ENCODE data around the gene CYP3A4.
"Not testable (repeated sequence)": the region's sequence is repeated elsewhere in the genome, so short reads cannot be mapped to it uniquely, and the experiment has no call there.

CYP3A4 gene

GRCh38 chr7:99784007-99784406 lies at the start of gene CYP3A4:
CYP3A4 (minus strand) TSS chr7:99784184; CDS start chr7:99784081, 103 bp downstream.
- no peak for DNase-seq

DNA sequence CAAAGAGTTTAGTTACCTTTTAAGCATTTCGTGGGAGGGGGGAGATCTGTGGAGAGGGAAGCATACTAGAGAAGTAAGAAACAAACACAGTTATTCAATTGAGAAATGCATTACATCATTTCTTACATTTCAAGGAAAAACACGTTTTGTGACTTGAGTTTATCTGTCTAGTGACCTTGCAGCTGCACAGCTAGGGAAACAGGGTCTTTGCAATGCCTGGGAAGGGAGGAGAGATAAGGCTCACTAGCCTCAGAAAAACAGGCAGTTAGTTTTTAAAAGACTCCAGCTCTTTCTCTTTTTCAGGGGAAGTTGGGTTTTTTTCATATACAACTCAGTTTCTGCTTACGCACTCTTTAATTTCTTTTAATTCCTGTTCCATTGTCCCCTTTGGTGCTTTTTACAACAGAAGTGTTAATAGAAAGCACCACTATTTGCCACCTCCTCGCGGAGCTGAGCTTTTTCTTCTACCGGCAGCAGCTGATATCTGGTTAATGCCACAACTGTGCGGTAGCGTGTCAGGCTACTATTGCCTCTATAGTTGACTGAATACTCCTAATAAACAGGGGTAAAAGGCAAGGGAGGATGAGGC lies 49.4 kb upstream of the CYP3A4 start:
- DNase-seq, result no peak

GRCh38 chr7:99831595-99831994 lies 47.6 kb upstream of the CYP3A4 start:
- DNase-seq, result no peak

GRCh38 chr7:99829524-99830160 lies 45.7 kb upstream of the CYP3A4 start:
- no peak for DNase-seq

DNA sequence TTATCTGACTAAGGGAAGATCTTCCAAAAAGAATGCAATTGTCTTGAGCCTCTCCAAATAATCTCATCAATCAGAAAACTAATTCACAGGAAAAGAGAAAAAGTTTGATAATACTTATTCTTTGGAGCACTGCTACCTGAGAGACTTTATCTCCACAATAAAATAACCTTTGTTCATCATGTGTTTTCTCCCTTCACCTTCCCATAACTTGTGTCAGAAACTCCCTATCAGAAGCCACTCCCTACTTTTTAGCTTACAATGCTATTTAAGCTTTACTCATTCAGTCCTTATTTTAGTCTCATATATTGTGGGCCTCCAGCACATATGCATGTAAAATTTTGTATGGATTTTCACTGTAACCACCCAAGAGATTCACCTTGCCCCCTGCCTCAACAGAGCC lies 44.8 kb upstream of the CYP3A4 start:
- DNase-seq, result no peak

DNA sequence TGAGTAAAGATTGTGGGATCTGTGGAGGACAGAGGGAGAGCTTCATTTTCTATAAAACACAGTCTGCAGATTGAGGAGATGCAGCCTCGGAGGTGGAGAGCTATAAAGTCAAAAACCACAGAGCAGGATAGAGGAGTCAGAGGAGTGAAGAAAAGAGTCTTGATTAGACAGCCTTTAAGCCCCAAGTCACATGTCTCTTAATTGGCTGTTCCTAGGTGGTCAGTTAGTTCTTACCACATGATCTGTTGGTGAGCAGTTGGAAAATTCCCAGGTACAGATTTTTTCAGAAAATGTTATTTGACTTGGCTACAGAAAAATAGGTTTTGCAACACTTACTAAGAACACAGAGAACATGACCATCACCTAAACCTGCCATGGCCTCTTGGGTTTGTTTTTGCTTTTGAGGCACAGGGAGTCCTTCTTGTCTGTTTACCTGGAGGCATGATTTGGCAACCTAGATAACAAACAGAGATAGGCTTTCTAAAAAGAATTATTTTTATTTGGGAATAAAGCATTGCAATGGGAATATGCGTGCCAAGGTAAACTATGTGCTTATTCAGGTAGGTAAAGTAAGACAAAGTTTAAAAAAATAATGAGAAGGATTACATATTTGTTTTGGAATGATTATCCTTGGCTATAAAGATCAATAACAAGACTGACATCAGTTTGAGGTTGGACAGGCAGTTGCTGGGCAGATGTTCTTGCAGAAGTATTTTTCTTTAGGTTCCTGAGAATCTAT lies 43.2 kb upstream of the CYP3A4 start:
- DNase-seq, result no peak

- DNase-seq, result no peak
Measured at GRCh38 chr7:99825873-99826272, 41.9 kb upstream of the CYP3A4 start.

GRCh38 chr7:99825452-99825851 lies 41.5 kb upstream of the CYP3A4 start:
- DNase-seq, result no peak

GRCh38 chr7:99824091-99824490 lies 40.1 kb upstream of the CYP3A4 start:
- no peak for DNase-seq

DNA sequence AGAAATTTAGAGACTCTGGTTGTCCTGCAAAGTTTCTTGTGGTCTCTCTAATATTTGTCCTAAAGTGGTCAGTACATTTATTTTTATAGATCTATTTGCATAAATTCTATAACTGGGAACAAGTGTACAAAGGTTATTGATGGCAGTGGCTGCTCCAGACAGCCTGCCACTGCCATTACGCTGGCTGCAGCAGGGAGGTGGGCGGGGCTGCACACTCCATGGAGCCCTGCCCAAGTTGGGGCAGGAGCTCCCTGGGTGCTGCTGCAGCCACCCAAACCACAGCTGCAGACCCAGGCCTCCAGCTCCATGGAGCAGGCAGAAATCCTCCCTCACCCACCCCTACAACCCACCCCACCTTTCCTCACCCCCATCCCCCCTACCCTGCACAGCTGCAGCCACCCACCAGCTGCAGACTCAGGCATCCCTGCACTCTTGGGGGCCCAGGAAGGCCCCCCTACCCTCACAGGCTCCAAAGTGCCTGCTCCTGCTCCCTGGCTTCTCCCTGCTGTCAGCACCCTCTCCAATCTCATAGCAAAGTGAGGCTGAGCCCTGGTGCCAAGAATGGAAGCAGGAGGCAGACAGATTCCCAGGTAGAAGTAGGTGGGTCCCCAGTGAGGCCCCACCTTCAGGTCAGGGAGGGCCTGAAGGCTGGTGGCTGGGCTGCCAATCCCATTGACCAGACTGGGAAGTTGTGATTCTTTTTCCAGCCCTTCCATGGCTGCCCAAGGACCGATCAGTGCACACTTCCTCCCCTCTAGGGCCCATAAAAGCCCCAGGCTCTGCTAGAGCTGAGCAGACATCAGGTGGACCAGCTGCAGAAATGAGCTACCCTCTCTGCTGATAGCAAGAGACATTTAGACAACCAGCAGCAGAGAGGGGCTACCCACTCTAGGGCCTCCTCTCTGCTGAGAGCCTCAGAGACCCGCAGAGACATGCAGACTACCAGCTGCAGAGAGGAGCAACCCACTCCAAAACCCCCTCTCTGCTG lies 39.0 kb upstream of the CYP3A4 start:
- no peak for DNase-seq

- no peak for DNase-seq
Measured at GRCh38 chr7:99820408-99821027, 36.5 kb upstream of the CYP3A4 start.

DNA sequence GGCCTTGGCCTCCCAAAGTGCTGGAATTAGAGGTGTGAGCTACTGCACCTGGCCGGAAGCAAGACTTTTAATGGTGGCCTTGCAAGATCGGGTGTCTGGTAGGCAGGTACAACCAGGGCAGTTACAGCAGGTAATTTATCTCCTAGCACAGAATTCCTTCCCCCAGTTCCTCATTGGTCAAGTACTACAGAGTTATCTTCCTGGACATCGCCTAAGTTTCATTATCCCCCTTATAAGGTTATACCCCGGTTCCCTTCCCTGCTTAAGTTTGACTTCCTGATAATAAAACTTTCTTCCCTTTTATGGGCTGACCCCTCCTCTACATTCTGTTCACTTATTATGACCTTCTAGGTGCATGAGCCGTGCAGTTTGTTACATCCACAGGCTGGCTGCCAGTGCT lies 24.8 kb upstream of the CYP3A4 start:
- no peak for DNase-seq

GRCh38 chr7:99806839-99807478 lies 23.0 kb upstream of the CYP3A4 start:
- no peak for DNase-seq

DNA sequence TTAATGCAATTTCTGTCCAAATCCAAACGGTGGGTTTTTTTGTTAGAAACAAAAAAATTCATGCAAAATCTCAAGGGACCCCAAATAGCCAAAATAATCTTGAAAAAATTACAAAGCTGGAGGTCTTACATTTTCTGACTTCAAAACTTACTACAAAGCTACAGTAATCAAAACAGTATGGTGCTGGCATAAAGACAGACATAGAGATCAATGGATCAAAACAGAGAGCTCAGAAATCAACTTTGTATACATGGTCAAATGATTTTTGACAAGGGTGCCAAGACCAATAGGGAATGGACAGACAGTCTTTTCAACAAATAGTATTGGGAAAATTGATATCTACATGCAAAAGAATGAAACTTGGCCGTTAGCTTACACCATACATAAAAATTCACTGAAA lies 21.7 kb upstream of the CYP3A4 start:
- no peak for DNase-seq

DNA sequence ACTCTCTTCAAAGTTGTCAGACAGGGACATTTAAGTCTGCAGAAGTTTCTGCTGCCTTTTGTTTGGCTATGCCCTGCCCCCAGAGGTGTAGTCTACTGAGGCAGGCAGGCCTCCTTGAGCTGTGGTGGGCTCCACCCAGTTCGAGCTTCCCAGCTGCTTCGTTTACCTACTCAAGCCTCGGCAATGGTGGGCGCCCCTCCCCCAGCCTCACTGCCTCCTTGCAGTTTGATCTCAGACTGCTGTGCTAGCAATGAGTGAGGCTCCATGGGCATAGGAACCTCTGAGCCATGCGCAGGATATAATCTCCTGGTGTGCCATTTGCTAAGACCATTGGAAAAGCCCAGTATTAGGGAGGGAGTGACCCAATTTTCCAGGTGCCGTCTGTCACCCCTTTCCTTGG lies 19.1 kb upstream of the CYP3A4 start:
- not testable (repeated sequence) for DNase-seq

- DNase-seq, result not testable (repeated sequence)
Measured at GRCh38 chr7:99801407-99801806, 17.4 kb upstream of the CYP3A4 start.

DNA sequence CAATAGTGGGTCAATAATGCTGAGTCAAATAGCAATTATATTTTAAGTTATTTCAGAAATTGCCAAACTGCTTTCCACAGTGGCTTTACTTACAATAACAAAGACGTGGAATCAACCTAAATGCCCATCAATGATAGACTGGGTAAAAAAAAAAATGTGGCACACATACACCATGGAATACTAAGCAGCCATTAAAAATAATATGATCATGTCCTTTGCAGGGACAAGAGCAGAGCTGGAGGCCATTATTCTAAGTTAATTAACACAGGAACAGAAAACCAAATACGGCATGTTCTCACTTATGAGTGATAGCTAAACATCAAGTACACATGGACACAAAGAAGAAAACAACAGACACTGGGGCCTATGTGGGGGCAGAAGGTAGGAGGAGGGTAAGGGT lies 15.0 kb upstream of the CYP3A4 start:
- no peak for DNase-seq

DNA sequence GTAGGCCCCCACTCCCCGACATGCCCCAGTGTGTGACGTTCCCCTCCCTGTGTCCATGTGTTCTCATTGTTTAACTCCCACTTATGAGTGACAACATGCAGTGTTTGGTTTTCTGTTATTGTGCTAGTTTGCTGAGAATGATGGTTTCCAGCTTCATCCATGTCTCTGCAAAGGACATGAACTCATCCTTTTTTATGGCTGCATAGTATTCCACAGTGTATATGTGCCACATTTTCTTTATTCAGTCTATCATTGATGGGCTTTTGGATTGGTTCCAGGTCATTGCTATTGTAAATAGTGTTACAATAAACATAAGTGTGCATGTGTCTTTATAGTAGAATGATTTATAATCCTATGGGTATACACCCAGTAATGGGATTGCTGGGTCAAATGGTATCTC lies 11.9 kb upstream of the CYP3A4 start:
- DNase-seq, result not testable (repeated sequence)

DNA sequence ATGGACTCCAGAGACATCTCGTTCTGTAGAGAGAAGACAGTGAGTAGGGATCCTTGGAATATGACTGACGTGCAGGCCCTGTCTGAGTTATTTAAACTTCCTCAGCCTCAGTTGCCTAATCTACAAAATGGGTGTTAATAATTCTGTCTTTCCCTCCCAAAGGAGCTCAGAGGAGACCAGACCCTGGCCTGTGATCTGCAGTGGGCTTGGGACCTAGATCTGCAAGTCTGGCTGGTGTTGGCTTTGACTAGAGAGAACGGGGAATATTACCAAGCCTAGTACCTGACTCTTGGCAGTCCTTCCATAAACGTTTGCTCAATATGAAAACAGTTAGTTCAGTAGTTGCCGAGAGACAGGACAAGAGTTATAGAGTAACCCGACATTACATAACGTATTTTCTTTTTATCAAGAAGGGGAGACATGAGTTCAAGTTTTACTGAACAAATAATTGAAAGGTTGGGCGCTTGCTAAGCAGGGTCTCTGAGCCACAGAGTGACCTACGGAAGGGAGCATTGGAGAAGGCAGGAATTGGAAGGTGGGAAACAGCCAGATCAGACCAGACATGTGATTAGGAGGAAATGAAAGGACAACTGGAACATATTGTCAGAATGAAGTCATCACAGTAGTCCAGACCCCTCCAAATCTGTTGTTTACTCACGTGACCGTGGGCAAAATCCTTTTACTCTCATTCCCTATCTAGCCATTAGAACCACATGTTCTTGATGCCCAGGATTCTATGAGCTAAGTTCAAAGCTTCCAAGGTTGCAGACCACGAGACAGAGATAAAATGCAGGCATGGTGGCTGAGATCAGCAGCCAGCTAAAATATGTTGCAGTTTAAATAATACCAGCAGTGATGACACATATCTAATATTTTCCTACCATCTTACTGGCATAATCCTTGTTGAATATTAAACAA lies 10.9 kb upstream of the CYP3A4 start:
- no peak for DNase-seq

DNA sequence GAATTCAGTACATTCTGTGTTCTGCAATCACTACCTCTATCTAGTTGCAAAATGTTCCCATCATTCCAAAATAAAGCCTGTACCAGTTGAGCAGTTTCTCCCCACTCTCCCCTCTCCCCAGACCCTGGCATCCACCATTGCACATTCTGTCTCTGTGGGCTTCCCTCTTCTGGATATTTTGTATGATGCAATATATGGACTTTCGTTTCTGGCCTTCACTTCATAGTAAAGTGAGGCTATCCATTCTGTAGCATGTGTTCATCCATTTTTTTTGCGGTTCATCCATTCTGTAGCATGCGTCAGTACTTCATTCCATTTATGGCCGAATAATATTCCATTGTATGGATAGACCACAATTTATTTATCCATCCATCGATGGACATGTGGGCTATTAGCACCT lies 9.5 kb upstream of the CYP3A4 start:
- DNase-seq, result no peak

DNA sequence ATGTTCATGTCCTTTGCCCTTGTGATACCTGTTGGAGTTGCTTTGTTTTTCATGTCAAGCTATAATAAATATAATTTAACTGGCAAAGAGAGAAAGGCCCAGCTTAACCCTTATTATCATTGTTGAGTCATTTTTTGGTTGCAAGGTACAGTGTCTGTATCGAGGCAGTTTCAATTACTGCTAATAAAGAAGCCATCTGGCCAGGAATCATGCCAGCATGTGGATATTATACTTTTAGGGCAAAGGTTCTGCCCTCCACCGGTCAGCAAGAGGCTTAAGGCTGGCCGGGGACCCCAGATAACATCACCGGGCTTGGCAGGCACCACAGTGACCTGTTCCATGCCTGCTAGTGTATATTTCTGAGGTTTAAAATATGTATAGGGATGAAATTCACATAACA lies 9.0 kb upstream of the CYP3A4 start:
- DNase-seq, result no peak
